HEK293T (cell line): ENCODE results near the gene KCNMA1.

Source experiments
- BHLHE40 ChIP-seq: fragments of 450-650 bp; IDR thresholded peaks from 2 replicates; pipeline ENCODE4 v1.6.1; 2016; ENCODE audit warnings: mild to moderate bottlenecking, moderate library complexity, borderline replicate concordance
- ELF4 ChIP-seq: fragments of 450-650 bp; IDR thresholded peaks from 2 replicates; pipeline ENCODE4 v1.6.1; 2017; ENCODE audit warnings: antibody characterized with exemption
- FOXK2 ChIP-seq: fragments of 450-650 bp; IDR thresholded peaks from 2 replicates; pipeline ENCODE4 v1.6.1; 2016; ENCODE audit warnings: mild to moderate bottlenecking
- FOXM1 ChIP-seq: fragments of 450-650 bp; IDR thresholded peaks from 2 replicates; pipeline ENCODE4 v1.6.1; 2017; ENCODE audit warnings: mild to moderate bottlenecking, borderline replicate concordance
- NFRKB ChIP-seq: fragments of 450-650 bp; IDR thresholded peaks from 2 replicates; pipeline ENCODE4 v1.6.1; 2016; ENCODE audit warnings: mild to moderate bottlenecking, moderate library complexity
- SP1 ChIP-seq: fragments of 450-650 bp; IDR thresholded peaks from 2 replicates; pipeline ENCODE4 v1.6.1; 2017
- TF ChIP-seq, protein P1 (sequence below): fragments of 450-650 bp; IDR thresholded peaks from 2 replicates; pipeline ENCODE4 v1.6.1; 2016

- no peak for TF ChIP-seq FOXM1
- TF ChIP-seq NFRKB: no peak
- TF ChIP-seq SP1: no peak
- TF ChIP-seq BHLHE40: no peak
- TF ChIP-seq ELF4: no peak
- TF ChIP-seq, protein P1, sequence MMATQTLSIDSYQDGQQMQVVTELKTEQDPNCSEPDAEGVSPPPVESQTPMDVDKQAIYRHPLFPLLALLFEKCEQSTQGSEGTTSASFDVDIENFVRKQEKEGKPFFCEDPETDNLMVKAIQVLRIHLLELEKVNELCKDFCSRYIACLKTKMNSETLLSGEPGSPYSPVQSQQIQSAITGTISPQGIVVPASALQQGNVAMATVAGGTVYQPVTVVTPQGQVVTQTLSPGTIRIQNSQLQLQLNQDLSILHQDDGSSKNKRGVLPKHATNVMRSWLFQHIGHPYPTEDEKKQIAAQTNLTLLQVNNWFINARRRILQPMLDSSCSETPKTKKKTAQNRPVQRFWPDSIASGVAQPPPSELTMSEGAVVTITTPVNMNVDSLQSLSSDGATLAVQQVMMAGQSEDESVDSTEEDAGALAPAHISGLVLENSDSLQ: no peak
- TF ChIP-seq FOXK2: no peak
Measured at GRCh38 chr10:76840802-76841201, 796.8 kb downstream of the KCNMA1 start.
